Activated CD4-positive, alpha-beta T cell treated with anti-CD3 and anti-CD28 coated beads, Interleukin-2, Interleukin-6, amounts not matched to agents 100 ng/mL and 50 ng/mL, durations not matched to agents 16 hours and 8 hours (primary cell): ENCODE measurements around the gene A3GALT2.
A peak's percentile ranks its signal among the peaks of the same experiment; 100 is the strongest.
"Not testable (repeated sequence)": the region's sequence is repeated elsewhere in the genome, so short reads cannot be mapped to it uniquely, and the experiment has no call there.

Experiments
- DNase-seq: peaks from one replicate; pipeline ENCODE4 v3.0.0-alpha.2; 2020

A3GALT2 gene

DNA sequence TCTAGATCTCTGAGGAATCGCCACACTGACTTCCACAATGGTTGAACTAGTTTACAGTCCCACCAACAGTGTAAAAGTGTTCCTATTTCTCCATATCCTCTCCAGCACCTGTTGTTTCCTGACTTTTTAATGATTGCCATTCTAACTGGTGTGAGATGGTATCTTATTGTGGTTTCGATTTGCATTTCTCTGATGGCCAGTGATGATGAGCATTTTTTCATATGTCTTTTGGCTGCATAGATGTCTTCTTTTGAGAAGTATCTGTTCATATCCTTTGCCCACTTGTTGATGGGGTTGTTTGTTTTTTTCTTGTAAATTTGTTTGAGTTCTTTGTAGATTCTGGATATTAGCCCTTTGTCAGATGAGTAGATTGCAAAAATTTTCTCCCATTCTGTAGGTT is 30.3 kb downstream of the A3GALT2 start:
- DNase-seq: not testable (repeated sequence)

DNA sequence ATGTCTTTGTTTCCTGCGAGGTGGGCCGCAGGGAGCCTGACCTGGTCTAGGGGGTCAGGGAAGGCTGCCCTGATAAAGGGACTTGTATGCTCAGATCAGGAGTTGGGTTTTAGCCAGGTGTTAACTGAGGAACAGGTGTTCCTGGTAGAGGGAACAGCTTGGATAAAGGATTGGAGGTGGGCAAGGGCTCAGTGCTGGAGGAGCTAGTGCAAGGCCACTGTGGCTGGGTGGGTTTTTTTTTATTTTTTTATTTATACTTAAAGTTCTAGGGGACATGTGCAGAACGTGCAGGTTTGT is 31.1 kb downstream of the A3GALT2 start:
- no peak for DNase-seq

DNA sequence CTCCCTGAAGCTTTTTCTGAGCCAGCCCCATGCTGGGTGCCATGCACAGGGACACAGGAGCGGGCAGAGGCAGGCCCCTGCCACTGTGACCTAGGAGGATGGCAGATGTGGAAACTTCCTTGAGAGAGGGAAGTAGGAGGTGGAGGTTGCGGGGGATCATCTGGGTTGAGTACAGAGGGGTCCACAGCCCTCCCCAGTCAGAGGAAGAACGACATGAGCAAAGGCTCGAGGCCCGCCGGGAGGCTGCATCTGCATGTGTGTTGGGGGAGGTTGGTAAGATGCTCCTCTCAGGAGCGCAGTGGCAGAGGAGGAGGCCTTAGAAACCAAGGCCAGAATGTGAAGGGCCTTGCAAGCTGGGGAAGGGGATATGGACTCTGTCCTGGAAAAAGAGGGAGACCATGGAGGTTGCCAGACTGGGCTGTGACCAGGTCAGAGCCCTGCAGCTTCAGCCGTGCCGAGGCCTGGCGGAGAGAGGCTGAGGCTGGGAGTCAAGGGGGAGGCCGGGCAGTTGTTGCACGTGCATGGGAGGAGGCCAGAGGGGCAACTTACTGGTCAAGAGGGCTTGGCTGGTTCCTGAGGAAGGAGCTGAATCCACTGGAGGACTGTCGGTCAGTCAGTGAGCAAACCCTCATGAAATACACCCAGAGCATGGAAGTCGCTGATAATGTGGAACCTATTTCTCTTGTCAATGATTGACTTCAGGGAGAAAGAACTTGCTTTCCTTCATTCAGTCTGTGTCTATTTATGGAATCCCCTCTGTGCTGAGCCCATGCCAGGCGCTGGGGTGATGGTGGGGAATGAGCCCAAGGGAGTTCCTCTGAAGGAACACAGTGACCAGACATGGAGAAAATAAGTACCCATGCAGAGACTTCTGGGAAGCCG is 31.7 kb downstream of the A3GALT2 start:
- no peak for DNase-seq

DNA sequence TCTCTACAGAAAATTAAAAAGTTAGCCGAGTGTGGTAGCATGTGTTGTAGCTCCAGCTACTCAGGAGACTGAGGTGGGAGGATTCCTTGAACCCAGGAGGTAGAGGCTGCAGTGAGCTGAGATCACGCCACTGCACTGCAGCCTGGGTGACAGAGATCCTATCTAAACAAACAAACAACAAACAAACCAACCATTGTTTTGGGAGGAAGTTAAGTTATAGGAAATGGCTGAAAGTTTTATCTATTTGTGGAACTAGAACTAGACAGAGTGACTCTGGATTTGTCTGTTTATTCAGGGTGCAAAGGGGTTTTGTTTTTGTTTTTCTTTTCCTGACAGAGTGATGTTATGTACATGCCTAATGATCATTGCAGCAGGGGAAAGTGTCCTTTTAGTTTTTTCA is 33.6 kb downstream of the A3GALT2 start:
- DNase-seq: no peak

DNA sequence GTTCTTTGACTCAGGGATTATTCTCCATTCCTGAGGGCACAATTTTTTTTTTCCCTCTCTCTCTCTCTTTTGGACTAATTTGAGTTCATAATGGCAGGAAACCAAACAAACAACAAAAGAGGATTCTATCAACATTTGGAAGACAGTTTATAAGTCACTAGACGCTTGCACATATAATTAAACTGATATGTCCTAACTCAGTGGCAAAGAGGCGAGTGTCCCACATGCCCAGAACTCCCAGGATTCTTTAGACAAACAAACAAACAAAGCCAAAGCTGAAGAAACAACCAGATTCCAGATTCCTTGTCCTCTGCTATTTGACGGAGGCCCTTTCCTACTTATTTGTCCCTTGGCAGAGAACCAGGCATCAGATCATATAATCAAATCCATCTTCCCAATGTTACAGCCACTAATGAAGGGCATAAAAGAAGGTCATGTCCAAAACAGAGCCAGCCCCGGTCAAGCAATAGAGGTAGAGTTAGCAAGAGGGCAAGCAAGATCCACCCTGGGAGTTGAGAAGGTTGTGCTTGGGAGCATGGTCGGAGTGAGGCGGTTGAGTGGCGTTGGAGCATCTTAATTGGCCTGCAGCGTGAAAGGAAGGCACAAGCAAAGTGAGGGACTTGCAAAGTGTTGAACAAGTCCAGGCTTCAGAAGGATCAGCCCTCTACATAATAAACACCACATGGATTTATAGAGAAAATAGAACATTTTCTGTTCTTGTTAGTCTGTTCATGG is 34.3 kb downstream of the A3GALT2 start:
- no peak for DNase-seq

DNA sequence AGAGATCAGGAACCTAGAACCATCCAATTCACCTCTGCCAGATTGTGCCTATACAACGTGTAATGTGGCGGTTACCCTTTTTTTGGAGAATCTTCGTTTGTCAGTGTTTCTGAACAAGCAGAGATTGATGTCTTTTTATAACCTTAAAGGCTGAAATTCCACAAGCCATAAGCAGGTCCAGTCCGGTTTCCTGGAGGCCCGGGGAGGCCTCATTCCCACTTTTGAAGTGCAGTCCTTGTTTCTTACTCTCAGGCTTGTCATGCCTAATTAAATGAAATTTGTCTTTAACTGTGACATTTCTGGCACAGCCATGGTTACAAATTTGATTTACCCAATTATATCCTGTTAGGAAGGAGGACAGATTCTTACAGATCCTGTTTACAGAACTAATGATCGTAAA is 36.8 kb downstream of the A3GALT2 start:
- DNase-seq: no peak

DNA sequence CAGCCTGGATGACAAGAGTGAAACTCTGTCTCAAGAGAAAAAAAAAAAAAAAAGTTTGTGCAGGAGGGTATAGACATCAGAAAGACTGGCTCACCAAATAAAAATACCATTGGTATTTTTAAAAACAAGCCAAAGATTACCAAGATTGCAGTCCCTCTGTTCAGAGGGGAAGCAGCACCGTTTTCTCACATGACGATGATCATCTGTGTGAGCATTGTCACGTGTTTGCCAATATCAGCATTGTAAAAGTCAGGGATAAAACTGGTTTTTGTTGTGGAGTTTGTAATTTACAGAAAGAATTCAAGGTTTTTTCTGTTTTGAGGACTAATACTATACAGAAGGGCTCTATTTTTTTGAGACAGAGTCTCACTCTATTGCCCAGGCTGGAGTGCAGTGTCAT is 38.1 kb downstream of the A3GALT2 start:
- DNase-seq: no peak

DNA sequence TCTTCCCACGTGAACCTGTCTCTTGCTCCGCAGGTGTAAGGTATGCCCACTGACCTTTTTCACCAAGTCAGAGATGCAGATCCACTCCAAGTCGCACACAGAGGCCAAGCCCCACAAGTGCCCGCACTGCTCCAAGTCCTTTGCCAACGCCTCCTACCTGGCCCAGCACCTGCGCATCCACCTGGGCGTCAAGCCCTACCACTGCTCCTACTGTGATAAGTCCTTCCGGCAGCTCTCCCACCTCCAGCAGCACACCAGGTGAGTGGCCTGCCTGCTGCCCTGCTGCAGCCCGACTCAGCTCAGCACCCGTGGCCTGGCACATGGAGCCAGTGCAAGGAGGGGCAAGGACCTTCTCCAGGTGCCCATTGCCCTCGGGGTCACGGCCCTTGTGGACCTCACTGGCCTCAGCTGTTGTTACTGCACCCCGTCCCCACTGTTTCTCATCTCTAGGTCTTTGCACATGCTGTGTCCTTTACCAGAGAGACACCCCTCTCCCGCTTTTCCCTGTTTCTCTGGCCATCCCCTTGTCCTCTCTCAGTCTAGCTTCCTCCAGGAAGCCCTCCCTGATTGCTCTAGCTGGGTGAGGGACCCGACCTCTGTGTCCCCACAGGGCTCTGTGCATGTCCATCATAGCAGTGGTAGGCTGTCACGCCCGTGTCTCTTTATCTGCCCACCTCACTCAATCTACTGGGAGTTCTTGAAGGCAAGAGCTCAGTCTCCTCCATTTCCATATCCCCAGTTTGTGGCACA is 39.2 kb downstream of the A3GALT2 start:
- DNase-seq: no peak

DNA sequence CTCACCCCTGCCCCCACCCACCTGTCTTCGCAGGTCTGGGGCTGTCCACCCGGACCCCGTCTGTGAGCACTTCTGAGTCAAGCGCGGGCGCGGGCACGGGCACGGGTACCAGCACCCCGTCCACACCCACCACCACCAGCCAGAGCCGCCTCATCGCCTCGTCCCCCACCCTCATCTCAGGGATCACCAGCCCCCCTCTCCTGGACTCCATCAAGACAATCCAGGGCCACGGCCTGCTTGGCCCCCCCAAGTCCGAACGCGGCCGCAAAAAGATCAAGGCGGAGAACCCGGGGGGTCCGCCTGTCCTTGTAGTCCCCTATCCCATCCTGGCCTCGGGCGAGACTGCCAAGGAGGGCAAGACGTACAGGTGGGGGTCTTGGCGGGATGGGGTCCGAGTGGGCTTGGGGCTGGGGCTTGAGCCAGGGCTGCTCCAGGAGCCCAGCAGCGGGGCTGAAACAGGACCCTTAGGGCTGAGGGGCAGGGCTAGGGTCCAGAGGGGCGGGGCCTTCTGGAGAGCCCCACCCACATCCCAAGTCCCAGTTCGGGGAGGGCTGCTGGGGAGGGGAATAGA is 40.7 kb downstream of the A3GALT2 start:
- no peak for DNase-seq

DNA sequence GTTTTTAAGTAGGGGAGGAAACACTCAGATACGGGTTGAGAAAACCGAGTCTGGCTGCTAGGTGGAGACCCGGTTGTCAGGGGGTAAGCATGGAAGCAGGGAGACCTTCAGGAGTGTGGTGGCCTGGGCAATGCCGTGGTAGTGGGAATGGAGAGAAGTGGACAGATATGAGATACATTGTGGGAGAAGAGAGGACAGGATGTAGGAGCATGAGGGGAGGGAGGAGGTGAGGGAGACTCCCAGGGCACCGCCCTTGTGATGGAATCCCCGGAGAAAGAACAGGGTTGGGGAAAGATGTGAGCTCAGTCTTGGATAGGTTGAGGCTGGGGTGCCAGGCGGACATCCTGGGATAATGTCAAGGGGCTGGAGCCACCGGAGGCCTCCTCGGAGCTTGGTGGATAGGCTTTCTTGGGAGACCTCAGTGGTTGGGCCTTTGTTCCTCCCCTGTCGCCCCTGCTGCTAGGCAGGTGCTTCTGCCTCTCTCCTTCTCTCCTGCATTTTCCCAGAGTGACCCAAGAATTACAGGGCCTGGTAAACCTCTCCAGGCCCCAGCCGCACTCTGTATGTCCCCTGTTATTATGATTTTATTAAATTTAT is 43.3 kb downstream of the A3GALT2 start:
- DNase-seq: no peak

DNA sequence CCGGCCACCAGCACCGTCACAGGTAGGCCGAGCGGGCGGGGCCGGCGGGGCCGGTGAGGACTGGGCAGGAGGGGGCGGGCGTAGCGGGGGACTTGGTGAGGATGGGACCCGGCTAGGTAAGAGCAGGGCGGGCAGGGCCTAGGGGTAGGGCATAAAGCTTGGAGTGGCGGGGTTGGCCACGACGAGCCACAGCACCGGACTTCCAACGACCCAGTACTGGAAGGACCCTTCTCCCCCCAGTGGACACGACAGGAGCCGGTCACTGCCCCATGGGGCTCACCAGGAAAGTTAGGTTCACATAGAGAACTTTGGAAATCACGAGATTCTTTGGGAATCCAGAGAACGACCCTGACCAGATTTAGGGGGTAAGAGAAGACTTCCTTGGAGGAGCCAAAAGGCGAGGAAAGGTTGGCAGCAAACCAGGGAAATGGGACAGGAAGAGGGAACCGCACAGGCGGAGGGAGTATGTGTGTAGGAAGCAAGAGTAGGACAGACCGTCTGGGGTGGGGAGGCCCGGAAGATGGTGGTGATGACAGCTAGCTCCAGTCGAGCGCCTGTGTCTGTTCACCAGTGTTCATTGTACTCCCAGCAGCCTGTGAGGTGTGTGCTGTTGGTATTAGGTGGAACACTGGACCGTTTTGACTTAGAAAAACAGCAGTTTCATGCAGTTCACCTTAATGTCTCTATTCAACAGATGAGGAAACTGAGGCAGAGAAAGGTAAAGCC is 44.2 kb downstream of the A3GALT2 start:
- no peak for DNase-seq

DNA sequence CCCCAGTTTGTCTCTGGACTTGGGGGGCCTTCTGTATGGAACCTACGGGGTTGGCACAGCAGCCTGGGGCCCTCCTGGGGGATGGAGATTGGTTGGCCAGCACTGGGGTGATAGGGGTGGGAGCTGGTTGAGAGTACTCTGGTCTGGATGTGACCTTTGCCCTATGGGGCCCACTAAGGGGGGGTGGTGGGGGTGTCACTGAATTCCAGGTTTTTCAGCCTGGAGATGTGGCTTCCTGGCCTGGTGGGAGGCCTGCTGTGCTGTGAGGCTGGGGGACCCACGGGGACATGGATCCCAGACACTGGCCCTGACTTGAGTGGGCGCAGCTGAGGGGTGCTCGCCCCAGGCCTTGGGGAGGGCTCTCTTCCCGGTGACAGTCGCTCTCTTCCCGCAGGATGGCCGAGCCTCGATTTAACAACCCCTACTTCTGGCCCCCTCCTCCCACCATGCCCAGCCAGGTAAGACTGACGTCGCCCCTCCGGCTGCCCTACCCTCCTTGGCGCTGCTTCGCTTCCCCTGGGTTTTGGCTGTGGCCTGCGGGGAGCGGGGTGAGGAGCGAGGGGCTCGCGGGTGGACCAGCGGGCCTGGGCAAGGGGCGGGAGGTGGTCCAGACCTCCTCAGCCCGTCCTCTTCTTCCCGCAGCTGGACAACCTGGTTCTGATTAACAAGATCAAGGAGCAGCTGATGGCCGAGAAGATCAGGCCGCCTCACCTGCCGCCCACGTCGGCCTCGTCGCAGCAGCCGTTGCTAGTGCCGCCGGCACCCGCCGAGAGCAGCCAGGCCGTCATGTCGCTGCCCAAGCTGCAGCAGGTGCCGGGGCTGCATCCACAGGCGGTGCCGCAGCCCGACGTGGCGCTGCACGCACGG is 45.0 kb downstream of the A3GALT2 start:
- DNase-seq: no peak

DNA sequence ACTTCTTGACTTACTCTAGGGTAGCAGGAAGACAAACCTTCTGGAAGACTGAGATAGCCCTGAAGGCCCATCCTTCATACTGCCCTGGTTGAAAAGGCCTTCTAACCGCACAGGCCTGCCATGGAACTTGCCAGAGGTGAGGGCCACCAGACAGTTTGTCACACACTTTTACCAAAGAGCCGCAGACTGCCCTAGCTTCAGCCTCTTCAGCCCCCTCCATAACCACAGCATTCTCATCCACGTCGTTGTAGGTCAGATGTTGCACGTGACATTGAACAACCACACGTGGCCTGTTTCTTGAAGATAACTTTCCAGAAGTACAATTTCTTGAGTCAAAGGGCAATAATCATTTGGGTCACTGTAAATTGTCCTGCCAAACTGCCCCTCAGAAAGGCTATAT is 45.7 kb downstream of the A3GALT2 start:
- DNase-seq: no peak

DNA sequence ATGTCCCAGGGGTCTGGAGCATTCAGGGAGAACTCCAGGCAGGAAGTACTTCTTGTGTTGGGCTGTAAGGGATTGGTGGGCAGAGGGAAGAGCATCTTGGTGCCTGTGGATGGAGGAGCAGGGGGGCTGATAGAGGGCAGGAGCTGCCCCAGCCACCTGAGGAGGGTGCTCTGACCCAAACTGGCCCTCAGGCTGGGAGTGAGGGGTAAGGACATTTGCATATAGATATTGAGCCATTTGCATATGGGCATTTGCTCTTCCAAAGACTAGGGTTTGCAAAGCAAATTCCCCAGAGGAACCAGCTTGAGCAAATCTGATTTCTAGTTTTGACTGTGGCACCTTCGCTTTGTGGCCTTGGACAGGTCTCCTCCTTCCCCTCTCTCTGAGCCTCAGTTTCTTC is 46.5 kb downstream of the A3GALT2 start:
- DNase-seq: no peak

DNA sequence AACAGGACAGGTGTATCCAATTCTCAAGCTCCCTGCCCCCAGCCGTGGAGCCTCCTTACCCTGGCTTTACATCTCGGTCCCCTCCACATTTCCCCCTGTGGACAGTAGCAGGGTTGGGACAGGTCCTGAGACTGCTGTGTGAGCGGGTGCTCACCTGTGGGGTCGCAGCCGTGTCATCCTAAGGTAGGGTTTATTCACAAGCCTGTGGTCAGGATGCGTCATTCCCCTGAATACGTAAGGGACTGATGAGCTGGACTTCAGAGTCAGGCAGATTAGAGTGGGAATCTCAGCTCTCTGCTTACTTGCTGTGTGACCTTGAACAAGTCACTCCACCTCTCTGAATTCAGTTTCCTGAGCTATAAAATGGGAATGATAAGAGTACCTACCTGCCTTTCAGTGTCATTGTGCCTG is 46.9 kb downstream of the A3GALT2 start:
- no peak for DNase-seq

DNA sequence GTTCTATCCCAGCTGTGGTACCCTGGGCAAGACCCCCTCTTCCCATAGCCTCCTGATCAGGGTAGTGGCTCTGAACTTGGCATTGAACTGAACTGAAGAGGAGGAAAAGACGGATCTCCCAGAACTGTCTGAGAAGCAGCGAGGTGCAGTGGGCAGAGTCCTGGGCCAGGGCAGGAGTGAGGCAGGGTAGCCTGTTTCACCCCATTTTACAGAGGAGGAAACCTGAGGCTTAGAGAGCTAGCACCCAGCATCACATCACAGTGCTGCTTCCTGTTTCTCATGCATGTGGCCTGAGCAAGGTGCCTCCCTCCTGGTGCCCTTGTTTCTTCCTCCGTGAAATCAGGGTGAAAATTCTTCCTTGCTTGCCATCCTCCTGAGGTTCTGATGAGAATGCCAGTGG is 47.5 kb downstream of the A3GALT2 start:
- peak; percentile 15 for DNase-seq

DNA sequence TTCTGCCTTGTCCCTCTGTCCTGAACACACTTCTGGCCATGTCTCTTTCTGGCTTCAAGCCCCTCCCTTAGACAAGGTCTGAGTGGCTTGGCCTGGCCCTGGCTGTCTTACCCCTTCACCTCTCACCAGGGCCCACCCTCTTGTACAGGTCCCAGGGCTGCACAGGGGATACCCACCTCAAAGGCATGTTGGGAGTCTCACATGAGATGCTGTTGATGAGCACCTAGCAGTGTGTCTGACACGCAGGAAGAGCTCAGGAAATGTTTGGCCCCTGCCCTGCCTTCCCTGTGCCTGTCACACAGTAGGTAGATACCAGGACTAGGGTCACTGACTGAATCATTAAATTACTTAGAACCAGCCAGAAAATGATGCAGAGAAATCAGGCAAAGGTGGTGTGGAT is 48.0 kb downstream of the A3GALT2 start:
- DNase-seq: no peak

DNA sequence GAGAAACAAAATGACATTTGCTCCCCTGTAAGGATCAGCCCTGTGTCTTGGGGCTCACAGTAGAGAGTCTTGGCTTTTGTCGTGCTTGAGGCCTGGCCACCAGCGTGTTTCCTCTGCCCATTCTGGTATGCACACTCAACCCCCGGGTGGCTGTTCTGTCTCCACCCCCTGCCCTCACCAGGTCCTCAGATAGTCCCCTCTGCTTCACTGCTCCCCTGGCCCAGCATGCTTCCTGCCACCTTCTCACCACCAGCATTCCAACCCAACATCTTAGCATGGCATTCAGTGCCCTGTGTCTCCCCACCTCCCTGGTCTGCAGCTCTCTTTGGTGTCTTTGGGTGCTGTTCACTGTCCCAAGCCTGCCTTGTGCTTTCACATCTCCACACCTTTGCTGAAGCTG is 48.4 kb downstream of the A3GALT2 start:
- no peak for DNase-seq

DNA sequence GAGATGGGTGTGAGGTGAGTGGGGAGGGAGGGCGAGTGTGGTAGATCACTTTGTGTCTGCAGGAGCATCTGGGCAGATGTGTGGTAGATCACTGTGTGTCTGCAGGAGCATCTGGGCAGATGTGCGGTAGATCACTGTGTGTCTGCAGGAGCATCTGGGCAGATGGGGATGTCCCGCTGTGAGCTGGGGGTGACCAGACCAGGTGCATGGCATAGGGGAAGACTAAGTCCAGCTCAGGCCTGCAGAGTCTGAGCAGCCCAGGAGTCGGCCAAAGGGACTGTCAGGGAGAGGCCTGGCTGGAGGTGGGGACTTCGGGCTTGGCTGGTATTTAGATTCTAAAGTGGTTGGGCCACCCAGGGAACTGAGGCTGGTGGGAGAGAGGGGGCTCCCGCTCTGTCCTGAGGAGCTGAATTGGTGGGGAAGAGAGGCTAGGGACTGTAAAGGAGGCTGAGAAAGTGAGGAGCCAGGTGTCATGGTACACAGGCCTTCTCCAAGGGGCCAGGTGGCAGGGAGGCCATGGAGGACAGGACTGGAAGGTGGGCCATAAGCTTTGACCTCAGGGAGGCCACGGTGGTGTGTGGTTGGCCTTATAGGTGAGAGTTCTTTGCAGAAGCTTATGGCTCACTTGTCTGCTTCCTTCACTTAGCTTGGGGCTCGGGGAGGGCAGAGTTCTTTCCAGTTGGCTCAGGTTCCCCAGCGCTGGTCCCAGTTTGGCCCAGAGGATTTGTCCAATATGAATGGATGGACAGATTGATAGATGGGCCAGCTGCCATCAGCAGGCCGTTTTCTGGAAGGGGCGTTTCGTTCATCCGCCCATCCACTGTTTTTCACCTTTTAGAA is 49.0 kb downstream of the A3GALT2 start:
- DNase-seq: no peak

DNA sequence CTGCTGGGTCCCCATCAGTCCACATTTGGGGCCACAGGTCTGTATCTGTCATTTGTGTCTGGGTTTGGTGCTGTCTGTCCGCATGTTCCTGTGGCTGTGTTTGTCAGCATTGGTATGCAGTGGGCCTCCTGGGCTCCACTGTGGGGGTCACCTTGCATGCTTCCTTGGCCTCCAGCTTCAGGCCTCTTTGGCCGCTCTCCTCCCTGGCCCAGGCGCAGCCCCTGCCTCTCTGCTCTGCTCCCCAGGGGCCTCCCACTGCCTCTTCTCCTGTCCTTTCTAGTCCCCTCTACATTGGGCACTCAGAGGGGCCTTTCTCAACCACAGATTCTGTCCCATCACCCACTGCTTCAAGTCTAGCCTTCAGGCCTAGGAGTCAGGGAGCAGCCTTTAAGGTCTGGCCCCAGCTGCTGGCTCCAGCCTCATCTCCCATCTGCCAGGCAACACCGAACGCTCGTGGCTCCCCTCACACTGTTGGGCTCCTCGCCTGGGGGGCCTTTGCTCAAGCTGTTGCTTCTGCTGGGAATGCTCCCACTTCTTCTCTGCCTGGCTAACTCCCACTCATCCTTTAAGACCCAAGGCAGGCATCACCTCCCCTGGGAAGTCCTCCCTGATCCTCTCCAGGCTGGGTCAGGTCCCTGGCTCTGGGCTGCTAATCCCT is 50.0 kb downstream of the A3GALT2 start:
- no peak for DNase-seq
